Mucosa of stomach (tissue), 1 donor: Measurements from ENCODE around the gene MAD1L1.

ENCODE experiments used
- H3K27me3 ChIP-seq: one replicate; pipeline ENCODE4 v1.7.0; 2013; ENCODE audit warnings: mild to moderate bottlenecking, low read length; ENCODE audit not compliant: control insufficient read depth, insufficient read depth
- H3K36me3 ChIP-seq: one replicate; pipeline ENCODE4 v1.7.0; 2013; ENCODE audit warnings: low read length; ENCODE audit not compliant: control insufficient read depth, insufficient read depth
- H3K4me1 ChIP-seq: one replicate; pipeline ENCODE4 v1.7.0; 2013; ENCODE audit warnings: mild to moderate bottlenecking, low read length; ENCODE audit not compliant: control insufficient read depth, insufficient read depth
- H3K4me3 ChIP-seq: one replicate; pipeline ENCODE4 v1.7.0; 2013; ENCODE audit warnings: low read length
- H3K9ac ChIP-seq: one replicate; pipeline ENCODE4 v1.7.0; 2013; ENCODE audit warnings: mild to moderate bottlenecking, low read length, moderate library complexity
- H3K9me3 ChIP-seq: one replicate; pipeline ENCODE4 v1.7.0; 2013; ENCODE audit warnings: mild to moderate bottlenecking, low read length, moderate library complexity; ENCODE audit not compliant: control insufficient read depth
- donor health status: Pancreatic carcinoma.

The MAD1L1 gene

GRCh38 chr7:1963575-1963974 lies 269.2 kb downstream of the MAD1L1 start:
- Histone ChIP-seq H3K27me3 (no peaks in the 10 kb centered on the region), H3K36me3 (no peaks in the 10 kb centered on the region), H3K4me1 (no peaks in the 10 kb centered on the region), H3K4me3 (no peak overlapping the region), H3K9ac (no peak overlapping the region), H3K9me3 (no peaks in the 10 kb centered on the region)

GRCh38 chr7:1961701-1962276 lies 271.0 kb downstream of the MAD1L1 start:
- H3K27me3 ChIP-seq, result no peaks in the 10 kb centered on the region
- no peak overlapping the region for H3K4me3 ChIP-seq
- no peaks in the 10 kb centered on the region for H3K9me3 ChIP-seq
- no peaks in the 10 kb centered on the region for H3K4me1 ChIP-seq
- H3K36me3 ChIP-seq, result no peaks in the 10 kb centered on the region
- no peak overlapping the region for H3K9ac ChIP-seq

GRCh38 chr7:1959305-1959704 lies 273.4 kb downstream of the MAD1L1 start:
- Histone ChIP-seq H3K27me3 (no peaks in the 10 kb centered on the region), H3K4me3 (no peak overlapping the region), H3K9ac (no peak overlapping the region), H3K36me3 (no peaks in the 10 kb centered on the region), H3K4me1 (no peaks in the 10 kb centered on the region), H3K9me3 (no peaks in the 10 kb centered on the region)

- no peak overlapping the region for H3K9ac ChIP-seq
- no peaks in the 10 kb centered on the region for H3K36me3 ChIP-seq
- H3K27me3 ChIP-seq, result no peaks in the 10 kb centered on the region
- H3K4me1 ChIP-seq, result no peaks in the 10 kb centered on the region
- no peaks in the 10 kb centered on the region for H3K9me3 ChIP-seq
- no peak overlapping the region for H3K4me3 ChIP-seq
These were observed 275.1 kb downstream of the MAD1L1 start for GRCh38 chr7:1957471-1958225.

GRCh38 chr7:1956611-1957470 lies 275.9 kb downstream of the MAD1L1 start:
- Histone ChIP-seq H3K4me1 (no peaks in the 10 kb centered on the region), H3K27me3 (no peaks in the 10 kb centered on the region), H3K9me3 (no peaks in the 10 kb centered on the region), H3K36me3 (no peaks in the 10 kb centered on the region), H3K4me3 (no peak overlapping the region), H3K9ac (no peak overlapping the region)

GRCh38 chr7:1956141-1956540 lies 276.6 kb downstream of the MAD1L1 start:
- H3K9me3 ChIP-seq, result no peaks in the 10 kb centered on the region
- no peak overlapping the region for H3K4me3 ChIP-seq
- H3K4me1 ChIP-seq, result peaks cover 3% of the 10 kb centered on the region
- no peaks in the 10 kb centered on the region for H3K36me3 ChIP-seq
- H3K27me3 ChIP-seq, result no peaks in the 10 kb centered on the region
- H3K9ac ChIP-seq, result no peak overlapping the region

- no peaks in the 10 kb centered on the region for H3K36me3 ChIP-seq
- no peaks in the 10 kb centered on the region for H3K9me3 ChIP-seq
- H3K4me3 ChIP-seq, result no peak overlapping the region
- no peaks in the 10 kb centered on the region for H3K27me3 ChIP-seq
- H3K4me1 ChIP-seq, result peaks cover 6% of the 10 kb centered on the region
- H3K9ac ChIP-seq, result no peak overlapping the region
These were observed 278.3 kb downstream of the MAD1L1 start for GRCh38 chr7:1954366-1955004.

GRCh38 chr7:1953199-1954190 lies 279.2 kb downstream of the MAD1L1 start:
- Histone ChIP-seq H3K9me3 (no peaks in the 10 kb centered on the region), H3K4me1 (peaks cover 9% of the 10 kb centered on the region), H3K36me3 (no peaks in the 10 kb centered on the region), H3K9ac (no peak overlapping the region), H3K4me3 (no peak overlapping the region), H3K27me3 (no peaks in the 10 kb centered on the region)

- Histone ChIP-seq H3K9me3 (no peaks in the 10 kb centered on the region), H3K27me3 (no peaks in the 10 kb centered on the region), H3K36me3 (no peaks in the 10 kb centered on the region), H3K9ac (no peak overlapping the region), H3K4me3 (no peak overlapping the region), H3K4me1 (peaks cover 16% of the 10 kb centered on the region)
These were observed 280.0 kb downstream of the MAD1L1 start for GRCh38 chr7:1952781-1953180.

- Histone ChIP-seq H3K9ac (no peak overlapping the region), H3K27me3 (no peaks in the 10 kb centered on the region), H3K36me3 (no peaks in the 10 kb centered on the region), H3K9me3 (no peaks in the 10 kb centered on the region), H3K4me3 (no peak overlapping the region), H3K4me1 (peaks cover 16% of the 10 kb centered on the region)
These were observed 280.5 kb downstream of the MAD1L1 start for GRCh38 chr7:1952169-1952760.

GRCh38 chr7:1951600-1951999 lies 281.1 kb downstream of the MAD1L1 start:
- no peaks in the 10 kb centered on the region for H3K36me3 ChIP-seq
- peaks cover 16% of the 10 kb centered on the region for H3K4me1 ChIP-seq
- no peak overlapping the region for H3K4me3 ChIP-seq
- no peaks in the 10 kb centered on the region for H3K9me3 ChIP-seq
- no peak overlapping the region for H3K9ac ChIP-seq
- H3K27me3 ChIP-seq, result no peaks in the 10 kb centered on the region
